SK-N-SH (cell line): ENCODE results near the gene ZDHHC14.

Source experiments
- EP300 ChIP-seq, 2 experiments: IDR thresholded peaks; 2 replicates each; pipeline versions ENCODE4 v1.4.0 to v1.6.1; 2012; ENCODE audit warnings: borderline replicate concordance in 1 of 2, low read depth in 1 of 2, low read length in 1 of 2
- JUND ChIP-seq: IDR thresholded peaks from 2 replicates; pipeline ENCODE4 v1.4.0; 2012
- POLR2AphosphoS5 ChIP-seq: IDR thresholded peaks from 2 replicates; pipeline ENCODE4 v1.6.1; 2012; ENCODE audit warnings: low read depth, low read length
- SMC3 ChIP-seq: IDR thresholded peaks from 2 replicates; pipeline ENCODE4 v1.6.1; 2012; ENCODE audit warnings: low read depth, low read length, improper control_type of control experiment
- YY1 ChIP-seq: IDR thresholded peaks from 2 replicates; pipeline ENCODE4 v1.4.0; 2012; ENCODE audit warnings: low read depth, mild to moderate bottlenecking
- TF ChIP-seq, protein P1 (sequence below): IDR thresholded peaks from 2 replicates; pipeline ENCODE4 v1.6.1; 2012; ENCODE audit warnings: mild to moderate bottlenecking, low read depth, low read length, moderate library complexity
- TF ChIP-seq, protein P2 (sequence below): IDR thresholded peaks from 2 replicates; pipeline ENCODE4 v1.4.0; 2012; ENCODE audit warnings: low read depth
- TF ChIP-seq, protein P3 (sequence below): fragments of 200-600 bp; sonication (generic); IDR thresholded peaks from 2 replicates; pipeline ENCODE4 v1.6.1; 2017; ENCODE audit warnings: antibody characterized with exemption, mild to moderate bottlenecking, moderate library complexity
- TF ChIP-seq, protein P4 (sequence below): fragments of 150-350 bp; IDR thresholded peaks from 2 replicates; pipeline ENCODE4 v1.6.1; 2017; ENCODE audit warnings: antibody characterized with exemption, low read length, low read depth, borderline replicate concordance
- TF ChIP-seq, protein P5 (sequence below): IDR thresholded peaks from 2 replicates; pipeline ENCODE4 v1.4.0; 2012; ENCODE audit warnings: low read depth, borderline replicate concordance

DNA sequence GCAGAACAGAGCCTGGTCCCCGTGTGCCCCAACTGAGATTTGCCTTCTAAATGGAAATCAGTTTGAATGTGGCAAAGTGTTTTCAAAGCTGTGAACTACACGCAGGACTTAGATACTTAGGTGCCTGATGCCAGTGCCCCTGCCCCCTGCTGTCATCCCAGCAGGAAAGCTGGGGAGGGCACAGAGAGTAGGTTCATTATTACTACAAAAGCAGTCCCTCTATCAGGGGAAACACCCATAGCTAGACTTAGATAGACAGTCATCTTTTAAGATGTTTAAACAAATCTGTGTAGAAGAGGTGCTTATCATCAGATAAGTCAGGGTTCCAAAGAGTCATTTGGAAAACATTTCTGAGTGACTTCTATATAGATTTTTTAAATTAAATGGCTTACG lies 287.0 kb downstream of the ZDHHC14 start:
- TF ChIP-seq EP300 (IDR thresholded peaks at IDR 0.05; ENCODE audit: borderline replicate concordance in 1 of 2, low read depth in 1 of 2, low read length in 1 of 2) (no peak), SMC3 (no peak), YY1 (no peak), POLR2AphosphoS5 (no peak), JUND (no peak)
- TF ChIP-seq, protein P1, sequence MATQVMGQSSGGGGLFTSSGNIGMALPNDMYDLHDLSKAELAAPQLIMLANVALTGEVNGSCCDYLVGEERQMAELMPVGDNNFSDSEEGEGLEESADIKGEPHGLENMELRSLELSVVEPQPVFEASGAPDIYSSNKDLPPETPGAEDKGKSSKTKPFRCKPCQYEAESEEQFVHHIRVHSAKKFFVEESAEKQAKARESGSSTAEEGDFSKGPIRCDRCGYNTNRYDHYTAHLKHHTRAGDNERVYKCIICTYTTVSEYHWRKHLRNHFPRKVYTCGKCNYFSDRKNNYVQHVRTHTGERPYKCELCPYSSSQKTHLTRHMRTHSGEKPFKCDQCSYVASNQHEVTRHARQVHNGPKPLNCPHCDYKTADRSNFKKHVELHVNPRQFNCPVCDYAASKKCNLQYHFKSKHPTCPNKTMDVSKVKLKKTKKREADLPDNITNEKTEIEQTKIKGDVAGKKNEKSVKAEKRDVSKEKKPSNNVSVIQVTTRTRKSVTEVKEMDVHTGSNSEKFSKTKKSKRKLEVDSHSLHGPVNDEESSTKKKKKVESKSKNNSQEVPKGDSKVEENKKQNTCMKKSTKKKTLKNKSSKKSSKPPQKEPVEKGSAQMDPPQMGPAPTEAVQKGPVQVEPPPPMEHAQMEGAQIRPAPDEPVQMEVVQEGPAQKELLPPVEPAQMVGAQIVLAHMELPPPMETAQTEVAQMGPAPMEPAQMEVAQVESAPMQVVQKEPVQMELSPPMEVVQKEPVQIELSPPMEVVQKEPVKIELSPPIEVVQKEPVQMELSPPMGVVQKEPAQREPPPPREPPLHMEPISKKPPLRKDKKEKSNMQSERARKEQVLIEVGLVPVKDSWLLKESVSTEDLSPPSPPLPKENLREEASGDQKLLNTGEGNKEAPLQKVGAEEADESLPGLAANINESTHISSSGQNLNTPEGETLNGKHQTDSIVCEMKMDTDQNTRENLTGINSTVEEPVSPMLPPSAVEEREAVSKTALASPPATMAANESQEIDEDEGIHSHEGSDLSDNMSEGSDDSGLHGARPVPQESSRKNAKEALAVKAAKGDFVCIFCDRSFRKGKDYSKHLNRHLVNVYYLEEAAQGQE: no peak
- TF ChIP-seq, protein P2, sequence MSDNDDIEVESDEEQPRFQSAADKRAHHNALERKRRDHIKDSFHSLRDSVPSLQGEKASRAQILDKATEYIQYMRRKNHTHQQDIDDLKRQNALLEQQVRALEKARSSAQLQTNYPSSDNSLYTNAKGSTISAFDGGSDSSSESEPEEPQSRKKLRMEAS: no peak
- TF ChIP-seq, protein P3, sequence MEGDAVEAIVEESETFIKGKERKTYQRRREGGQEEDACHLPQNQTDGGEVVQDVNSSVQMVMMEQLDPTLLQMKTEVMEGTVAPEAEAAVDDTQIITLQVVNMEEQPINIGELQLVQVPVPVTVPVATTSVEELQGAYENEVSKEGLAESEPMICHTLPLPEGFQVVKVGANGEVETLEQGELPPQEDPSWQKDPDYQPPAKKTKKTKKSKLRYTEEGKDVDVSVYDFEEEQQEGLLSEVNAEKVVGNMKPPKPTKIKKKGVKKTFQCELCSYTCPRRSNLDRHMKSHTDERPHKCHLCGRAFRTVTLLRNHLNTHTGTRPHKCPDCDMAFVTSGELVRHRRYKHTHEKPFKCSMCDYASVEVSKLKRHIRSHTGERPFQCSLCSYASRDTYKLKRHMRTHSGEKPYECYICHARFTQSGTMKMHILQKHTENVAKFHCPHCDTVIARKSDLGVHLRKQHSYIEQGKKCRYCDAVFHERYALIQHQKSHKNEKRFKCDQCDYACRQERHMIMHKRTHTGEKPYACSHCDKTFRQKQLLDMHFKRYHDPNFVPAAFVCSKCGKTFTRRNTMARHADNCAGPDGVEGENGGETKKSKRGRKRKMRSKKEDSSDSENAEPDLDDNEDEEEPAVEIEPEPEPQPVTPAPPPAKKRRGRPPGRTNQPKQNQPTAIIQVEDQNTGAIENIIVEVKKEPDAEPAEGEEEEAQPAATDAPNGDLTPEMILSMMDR: no peak
- TF ChIP-seq, protein P4, sequence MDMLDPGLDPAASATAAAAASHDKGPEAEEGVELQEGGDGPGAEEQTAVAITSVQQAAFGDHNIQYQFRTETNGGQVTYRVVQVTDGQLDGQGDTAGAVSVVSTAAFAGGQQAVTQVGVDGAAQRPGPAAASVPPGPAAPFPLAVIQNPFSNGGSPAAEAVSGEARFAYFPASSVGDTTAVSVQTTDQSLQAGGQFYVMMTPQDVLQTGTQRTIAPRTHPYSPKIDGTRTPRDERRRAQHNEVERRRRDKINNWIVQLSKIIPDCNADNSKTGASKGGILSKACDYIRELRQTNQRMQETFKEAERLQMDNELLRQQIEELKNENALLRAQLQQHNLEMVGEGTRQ: no peak
- TF ChIP-seq, protein P5, sequence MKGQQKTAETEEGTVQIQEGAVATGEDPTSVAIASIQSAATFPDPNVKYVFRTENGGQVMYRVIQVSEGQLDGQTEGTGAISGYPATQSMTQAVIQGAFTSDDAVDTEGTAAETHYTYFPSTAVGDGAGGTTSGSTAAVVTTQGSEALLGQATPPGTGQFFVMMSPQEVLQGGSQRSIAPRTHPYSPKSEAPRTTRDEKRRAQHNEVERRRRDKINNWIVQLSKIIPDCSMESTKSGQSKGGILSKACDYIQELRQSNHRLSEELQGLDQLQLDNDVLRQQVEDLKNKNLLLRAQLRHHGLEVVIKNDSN: no peak
